C4-2B (cell line): Measurements from ENCODE around the gene RAB42.
"Not testable (repeated sequence)": the region's sequence is repeated elsewhere in the genome, so short reads cannot be mapped to it uniquely, and the experiment has no call there.

Experiments
- ZFX ChIP-seq: fragments of 450-650 bp; IDR thresholded peaks from 2 replicates; pipeline ENCODE4 v1.6.1; 2017
- TF ChIP-seq, protein P1 (sequence below): fragments of 450-650 bp; conservative IDR thresholded peaks from 2 replicates; pipeline ENCODE4 v1.5.1; 2017; ENCODE audit warnings: mild to moderate bottlenecking

DNA sequence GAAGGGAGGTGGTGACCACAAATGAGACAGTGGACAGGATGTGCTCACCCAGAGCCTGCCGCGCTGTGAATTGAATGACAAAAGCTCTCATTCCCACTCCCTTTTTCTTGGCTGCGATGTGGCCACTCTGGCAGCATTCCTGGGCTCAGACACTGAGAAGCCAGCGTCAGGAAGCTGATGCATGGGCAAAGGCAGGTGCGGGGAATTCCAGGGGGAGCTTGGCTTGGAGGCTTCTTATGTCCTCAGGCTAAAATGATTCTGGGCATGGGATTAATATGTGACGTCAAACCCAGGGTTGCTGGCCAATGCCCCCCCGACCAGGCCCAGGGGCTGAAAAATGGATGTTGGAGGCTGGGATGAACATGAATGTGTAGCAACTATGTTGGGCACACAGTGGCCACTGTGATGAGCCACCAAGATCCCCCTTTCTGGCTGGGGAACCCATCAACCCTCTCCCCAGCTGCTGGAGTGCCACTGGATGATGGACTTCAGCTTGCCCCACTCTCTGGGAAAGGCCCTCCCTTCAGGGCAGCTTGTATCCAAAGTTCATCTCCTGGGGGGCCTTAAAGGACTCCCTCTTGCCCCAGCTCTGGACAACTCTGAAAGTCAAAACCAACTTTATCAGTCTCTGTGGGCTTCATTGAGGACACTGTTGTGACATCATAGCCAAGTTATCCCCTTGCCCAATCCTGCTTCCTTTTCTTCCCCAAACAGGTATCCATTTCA, 2.8 kb downstream of the RAB42 start:
- TF ChIP-seq, protein P1, sequence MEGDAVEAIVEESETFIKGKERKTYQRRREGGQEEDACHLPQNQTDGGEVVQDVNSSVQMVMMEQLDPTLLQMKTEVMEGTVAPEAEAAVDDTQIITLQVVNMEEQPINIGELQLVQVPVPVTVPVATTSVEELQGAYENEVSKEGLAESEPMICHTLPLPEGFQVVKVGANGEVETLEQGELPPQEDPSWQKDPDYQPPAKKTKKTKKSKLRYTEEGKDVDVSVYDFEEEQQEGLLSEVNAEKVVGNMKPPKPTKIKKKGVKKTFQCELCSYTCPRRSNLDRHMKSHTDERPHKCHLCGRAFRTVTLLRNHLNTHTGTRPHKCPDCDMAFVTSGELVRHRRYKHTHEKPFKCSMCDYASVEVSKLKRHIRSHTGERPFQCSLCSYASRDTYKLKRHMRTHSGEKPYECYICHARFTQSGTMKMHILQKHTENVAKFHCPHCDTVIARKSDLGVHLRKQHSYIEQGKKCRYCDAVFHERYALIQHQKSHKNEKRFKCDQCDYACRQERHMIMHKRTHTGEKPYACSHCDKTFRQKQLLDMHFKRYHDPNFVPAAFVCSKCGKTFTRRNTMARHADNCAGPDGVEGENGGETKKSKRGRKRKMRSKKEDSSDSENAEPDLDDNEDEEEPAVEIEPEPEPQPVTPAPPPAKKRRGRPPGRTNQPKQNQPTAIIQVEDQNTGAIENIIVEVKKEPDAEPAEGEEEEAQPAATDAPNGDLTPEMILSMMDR: not testable (repeated sequence)
- TF ChIP-seq ZFX: not testable (repeated sequence)
